COLO829 (cell line): Measurements from ENCODE around the gene ZNF25.
A peak's percentile ranks its signal among the peaks of the same experiment; 100 is the strongest.
"Not testable (repeated sequence)": the region's sequence is repeated elsewhere in the genome, so short reads cannot be mapped to it uniquely, and the experiment has no call there.

Source experiments
- DNase-seq: peaks from one replicate; pipeline ENCODE4 v3.0.0; 2012; ENCODE audit warnings: low spot score

The ZNF25 gene

GRCh38 chr10:37976091-37976879 lies at the start of gene ZNF25:
Gene ZNF25 (minus strand): TSS chr10:37976647. CDS start chr10:37971722, 4,925 bp downstream.
- peak; percentile 88 for DNase-seq

- DNase-seq, result no peak
These were observed 48.8 kb upstream of the ZNF25 start for GRCh38 chr10:38025283-38025682.

GRCh38 chr10:38019124-38019523 lies 42.7 kb upstream of the ZNF25 start:
- DNase-seq, result not testable (repeated sequence)

GRCh38 chr10:38016354-38016753 lies 39.9 kb upstream of the ZNF25 start:
- DNase-seq, result no peak

GRCh38 chr10:38010119-38010903 lies 33.9 kb upstream of the ZNF25 start, which contains the start of gene ZNF33A:
Gene ZNF33A (plus strand): TSS chr10:38010675. CDS start chr10:38012342, 1,667 bp downstream.
- peak; percentile 53 for DNase-seq

- DNase-seq, result no peak
These were observed 31.5 kb upstream of the ZNF25 start for GRCh38 chr10:38007991-38008390.

GRCh38 chr10:38007551-38007950 lies 31.1 kb upstream of the ZNF25 start:
- DNase-seq, result no peak

GRCh38 chr10:38003588-38003987 lies 27.1 kb upstream of the ZNF25 start:
- DNase-seq, result no peak

GRCh38 chr10:38003026-38003425 lies 26.6 kb upstream of the ZNF25 start:
- DNase-seq, result no peak

- DNase-seq, result not testable (repeated sequence)
These were observed 24.0 kb upstream of the ZNF25 start for GRCh38 chr10:38000474-38000873.

- not testable (repeated sequence) for DNase-seq
These were observed 22.5 kb upstream of the ZNF25 start for GRCh38 chr10:37998920-37999319.

GRCh38 chr10:37992083-37992482 lies 15.6 kb upstream of the ZNF25 start:
- no peak for DNase-seq

GRCh38 chr10:37991655-37992054 lies 15.2 kb upstream of the ZNF25 start:
- no peak for DNase-seq

GRCh38 chr10:37976880-37977203 lies 395 bp upstream of the ZNF25 start:
- DNase-seq, result no peak

GRCh38 chr10:37975401-37975991 lies 951 bp downstream of the ZNF25 start:
- no peak for DNase-seq

GRCh38 chr10:37972396-37972795 lies 4.1 kb downstream of the ZNF25 start:
- no peak for DNase-seq

- no peak for DNase-seq
These were observed 11.4 kb downstream of the ZNF25 start for GRCh38 chr10:37965006-37965405.

GRCh38 chr10:37960591-37961137 lies 15.8 kb downstream of the ZNF25 start:
- no peak for DNase-seq

GRCh38 chr10:37957841-37958240 lies 18.6 kb downstream of the ZNF25 start:
- no peak for DNase-seq

- DNase-seq, result no peak
These were observed 23.5 kb downstream of the ZNF25 start for GRCh38 chr10:37952926-37953325.

GRCh38 chr10:37952043-37952755 lies 24.2 kb downstream of the ZNF25 start:
- DNase-seq, result no peak

- DNase-seq, result no peak
These were observed 28.2 kb downstream of the ZNF25 start for GRCh38 chr10:37948210-37948609.
